KOPT-K1 (cell line): ENCODE measurements around the gene LMNTD2.
A peak's percentile ranks its signal among the peaks of the same experiment; 100 is the strongest.

ENCODE experiments used
- H3K27ac ChIP-seq: fragments of 200-600 bp; sonication (generic); 2 replicates; pipeline ENCODE4 v1.5.1; 2016; ENCODE audit warnings: antibody characterized with exemption, mild to moderate bottlenecking, low read depth, low read length; ENCODE audit not compliant: poor library complexity, severe bottlenecking
- H3K36me3 ChIP-seq: fragments of 200-600 bp; sonication (generic); 2 replicates; pipeline ENCODE4 v1.5.1; 2017; ENCODE audit warnings: antibody characterized with exemption, mild to moderate bottlenecking, low read length, moderate library complexity; ENCODE audit not compliant: insufficient read depth
- H3K9me3 ChIP-seq: fragments of 200-600 bp; sonication (generic); 2 replicates; pipeline ENCODE4 v1.5.1; 2017; ENCODE audit warnings: antibody characterized with exemption, low read length, mild to moderate bottlenecking; ENCODE audit not compliant: insufficient read depth, poor library complexity, severe bottlenecking

The LMNTD2 gene

DNA sequence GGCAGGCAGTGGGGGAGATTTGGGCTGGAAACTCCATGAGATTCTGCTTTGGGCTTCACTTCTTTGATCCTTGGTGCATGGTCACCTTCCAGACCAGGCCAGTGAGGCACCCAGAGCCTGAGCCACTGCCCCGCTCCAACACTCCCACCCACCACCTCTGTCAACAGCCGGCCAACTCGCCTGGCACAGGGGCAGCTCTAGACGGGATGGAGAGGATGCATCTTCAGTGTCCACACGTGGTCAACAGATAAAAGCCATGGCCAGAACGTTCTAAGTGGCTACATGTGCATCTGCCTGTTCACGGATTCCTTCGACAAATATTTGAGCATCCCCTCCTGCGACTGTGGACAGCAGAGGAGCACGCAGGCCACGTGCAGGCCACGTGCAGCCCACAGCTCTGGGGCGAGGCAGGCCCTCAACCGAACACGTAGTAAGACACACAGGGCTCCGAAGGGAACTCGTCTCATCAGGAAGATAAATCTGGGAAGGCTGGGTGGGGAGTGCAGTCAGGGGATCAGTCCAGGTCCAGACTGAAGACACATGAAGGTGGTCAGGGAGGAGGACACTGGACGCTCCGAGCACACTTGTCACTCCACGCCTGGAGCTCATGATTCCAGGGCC, 22.0 kb downstream of the LMNTD2 start:
- peaks cover 6% of the 10 kb centered on the region; the same call in 1 of the 2 replicates for H3K36me3 ChIP-seq
- H3K27ac ChIP-seq, result no peak overlapping the region
- no peaks in the 10 kb centered on the region for H3K9me3 ChIP-seq

DNA sequence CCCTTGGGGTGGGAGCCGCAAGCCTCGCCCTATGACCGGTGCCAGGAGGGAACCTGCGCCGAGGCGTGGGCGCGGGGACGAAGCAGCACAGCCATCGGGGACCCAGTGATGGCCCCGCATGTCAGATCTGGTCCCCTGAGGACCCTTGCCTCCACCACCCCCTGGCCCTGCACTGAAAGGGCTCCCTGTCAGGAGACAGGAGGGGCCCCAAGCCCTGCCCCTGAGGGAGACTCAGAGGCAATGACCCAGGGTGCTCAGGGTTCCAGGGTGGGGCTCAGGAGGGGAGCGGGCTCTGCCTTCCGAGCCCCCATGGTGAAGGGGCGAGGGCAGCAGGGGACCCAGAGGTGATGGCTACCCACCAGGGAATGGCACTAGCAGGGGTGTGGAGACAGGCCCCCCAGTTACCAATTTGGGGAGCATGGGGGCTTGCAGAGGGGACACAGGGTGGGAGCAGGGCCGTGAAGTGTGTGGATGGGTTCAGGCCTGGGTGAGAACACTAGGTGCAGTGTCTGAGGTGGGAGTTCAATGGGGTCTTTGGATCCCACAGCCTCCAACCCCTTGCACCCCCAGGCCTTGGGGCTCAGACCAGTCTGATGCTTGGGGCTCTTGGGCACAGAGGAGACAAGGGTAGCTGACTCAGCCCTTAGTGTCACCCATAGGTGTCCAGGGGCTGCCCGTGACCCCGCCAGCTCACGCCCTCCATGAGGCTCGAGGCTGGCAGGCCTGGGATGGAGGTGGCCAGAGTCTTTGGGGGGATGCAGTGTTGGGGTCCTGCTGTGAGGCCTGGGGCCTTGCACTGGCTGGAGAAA, 22.7 kb downstream of the LMNTD2 start:
- Histone ChIP-seq H3K36me3 (peaks cover 12% of the 10 kb centered on the region; the same call in 1 of the 2 replicates), H3K27ac (peak overlapping the region; percentile 17), H3K9me3 (no peaks in the 10 kb centered on the region)

DNA sequence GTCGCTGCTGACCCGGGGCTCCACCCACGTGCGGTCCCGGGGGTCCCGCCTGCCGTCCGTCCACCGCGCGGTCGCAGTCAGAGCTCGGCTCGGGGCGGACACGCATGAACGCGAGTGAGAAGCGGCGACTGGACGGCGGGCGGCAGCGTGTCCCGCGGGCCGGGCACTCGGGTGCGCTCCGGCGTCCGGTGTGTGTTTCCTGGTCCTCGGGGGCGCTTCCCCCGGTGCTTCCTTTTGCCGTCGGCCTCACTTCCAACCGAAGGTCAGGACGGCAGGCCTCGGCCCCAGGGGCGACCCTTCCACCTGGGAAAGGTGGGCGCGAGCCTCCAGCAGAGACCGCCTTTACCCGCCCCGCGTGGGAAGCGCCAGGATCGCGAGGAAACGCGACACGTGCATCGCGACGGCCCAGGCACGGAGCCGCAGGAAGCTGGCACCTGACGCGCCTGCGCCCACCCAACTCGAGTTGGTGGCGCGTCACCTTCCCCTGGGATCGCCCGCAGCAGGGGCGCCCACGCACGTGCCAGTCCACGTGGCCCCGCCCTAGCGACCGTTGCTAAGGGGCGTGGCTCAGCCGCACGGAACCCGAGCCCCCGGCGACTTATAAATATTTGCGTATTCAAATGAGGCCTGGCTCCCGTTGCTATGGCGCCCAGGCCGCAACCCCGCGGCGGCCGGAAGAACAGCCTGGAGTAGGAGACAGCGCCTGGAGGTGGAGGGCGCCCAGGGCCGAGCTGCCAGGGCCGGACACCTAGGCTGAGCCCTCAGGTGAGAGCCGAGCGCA, 23.5 kb downstream of the LMNTD2 start, which contains the start of gene LRRC56:
Gene LRRC56, plus strand, starts transcription at position 687 of the 781 bp plus-strand sequence. CDS start 3,158 bp downstream, outside the sequence.
- peak within 1 kb of the TSS; percentile 17 for H3K27ac ChIP-seq
- peaks cover 20% of the 10 kb centered on the region for H3K36me3 ChIP-seq
- no peaks in the 10 kb centered on the region for H3K9me3 ChIP-seq

DNA sequence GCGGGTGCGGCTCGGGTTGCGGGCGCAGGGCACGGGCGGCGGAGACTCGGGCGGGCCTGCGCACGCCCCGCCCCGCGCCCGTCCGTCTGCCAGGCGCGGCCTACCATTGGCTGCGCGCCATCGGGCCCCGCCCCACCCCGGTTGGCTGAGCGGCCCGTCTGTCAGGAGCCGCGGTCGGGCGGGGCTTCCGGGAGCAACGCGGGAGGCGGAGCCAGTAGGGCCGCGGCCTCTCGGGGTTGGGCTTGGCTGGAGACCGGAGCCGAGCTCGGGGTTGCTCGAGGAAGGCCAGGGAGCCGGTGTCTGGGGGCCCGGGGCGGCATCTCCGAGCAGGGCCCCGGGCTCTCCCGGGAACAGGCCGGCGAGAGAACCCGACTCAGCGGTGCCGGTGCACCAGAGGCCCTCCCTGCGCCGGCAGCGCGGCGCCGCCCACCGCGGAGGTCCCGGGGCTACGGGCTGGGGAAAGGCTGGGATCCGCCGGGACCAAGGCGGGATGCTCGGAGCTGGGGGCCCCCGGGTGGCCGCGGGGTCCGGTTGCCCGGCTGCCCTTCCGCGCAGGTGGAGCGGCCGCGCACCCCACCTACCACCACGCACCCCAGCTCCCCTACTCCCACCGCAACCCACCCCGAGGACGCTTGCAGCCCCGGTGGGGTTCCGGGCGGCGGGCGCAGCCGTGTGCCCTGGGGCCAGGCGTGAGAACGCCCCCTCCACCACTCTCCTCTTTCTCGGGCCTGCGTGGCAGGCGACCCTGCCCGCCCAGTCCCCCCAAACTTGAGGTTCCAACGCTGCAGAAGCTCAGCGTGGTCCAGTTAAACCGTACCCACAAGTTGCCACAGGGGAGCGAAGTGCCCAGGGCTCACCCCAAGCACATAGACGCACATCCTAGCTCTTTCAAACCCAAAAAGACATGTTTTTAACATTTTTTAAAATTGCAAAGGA, 24.8 kb downstream of the LMNTD2 start, which contains the start of gene HRAS:
Gene HRAS, minus strand, starts transcription at position 58 of the 936 bp plus-strand sequence.
- Histone ChIP-seq H3K9me3 (no peaks in the 10 kb centered on the region), H3K27ac (peak within 1 kb of the TSS; percentile 72), H3K36me3 (peaks cover 24% of the 10 kb centered on the region)

DNA sequence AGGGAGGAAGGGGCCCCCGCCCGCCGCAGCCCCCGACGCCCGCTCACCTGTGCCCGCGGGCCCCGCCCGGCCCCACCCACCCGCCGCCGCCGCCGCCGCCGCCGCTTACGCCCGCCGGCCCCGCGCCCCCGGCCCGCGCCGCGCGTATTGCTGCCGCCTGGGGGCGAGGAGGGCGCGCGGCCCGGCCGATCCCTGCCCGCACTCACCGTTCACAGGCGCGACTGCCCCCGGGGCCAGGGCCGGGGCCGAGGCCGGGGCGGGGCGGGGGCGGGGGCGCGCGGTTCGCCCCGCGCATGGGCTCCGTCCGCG, 25.4 kb downstream of the LMNTD2 start:
- H3K27ac ChIP-seq, result peak overlapping the region; percentile 60
- no peaks in the 10 kb centered on the region for H3K9me3 ChIP-seq
- H3K36me3 ChIP-seq, result peaks cover 24% of the 10 kb centered on the region

DNA sequence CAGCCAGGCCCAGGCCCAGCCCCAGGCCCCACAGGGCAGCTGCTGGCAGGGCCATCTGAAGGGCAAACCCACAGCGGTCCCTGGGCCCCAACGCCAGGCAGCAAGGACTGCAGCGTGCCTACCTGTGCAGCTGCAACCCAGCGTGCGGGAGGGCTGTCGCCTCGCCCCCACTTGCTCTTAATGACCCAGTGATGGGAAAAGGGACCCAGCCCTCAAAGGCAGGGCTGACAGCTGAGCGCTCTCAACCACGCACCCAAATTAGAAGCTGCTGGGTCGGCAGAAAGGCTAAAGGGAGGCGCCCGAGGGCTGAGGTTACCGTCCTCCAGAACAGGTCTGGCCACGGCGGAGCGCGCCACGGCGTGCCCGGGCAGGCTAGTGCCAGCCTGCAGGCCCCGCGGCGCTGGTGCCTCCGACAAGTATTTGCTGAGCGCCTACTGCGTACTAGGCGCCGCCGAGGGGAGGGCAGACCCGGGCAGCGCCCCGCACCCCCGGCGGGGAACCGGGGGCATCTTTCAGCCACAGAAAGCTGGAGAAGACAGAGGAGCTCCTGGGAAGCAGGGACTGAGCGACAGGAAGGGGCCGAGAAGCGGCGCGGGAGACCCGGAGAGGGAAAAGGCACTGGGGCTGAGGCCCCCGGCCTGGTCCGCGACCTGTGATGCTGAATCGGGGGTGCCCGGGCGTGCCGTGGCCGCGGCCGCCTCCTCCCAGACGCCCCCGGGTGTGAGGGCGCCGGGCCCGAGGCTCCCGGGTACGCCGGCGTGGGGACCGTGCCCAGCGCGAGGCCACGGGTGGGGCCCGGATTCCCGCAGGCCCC, 25.9 kb downstream of the LMNTD2 start:
- peak overlapping the region; percentile 60 for H3K27ac ChIP-seq
- no peaks in the 10 kb centered on the region for H3K9me3 ChIP-seq
- H3K36me3 ChIP-seq, result peaks cover 24% of the 10 kb centered on the region

DNA sequence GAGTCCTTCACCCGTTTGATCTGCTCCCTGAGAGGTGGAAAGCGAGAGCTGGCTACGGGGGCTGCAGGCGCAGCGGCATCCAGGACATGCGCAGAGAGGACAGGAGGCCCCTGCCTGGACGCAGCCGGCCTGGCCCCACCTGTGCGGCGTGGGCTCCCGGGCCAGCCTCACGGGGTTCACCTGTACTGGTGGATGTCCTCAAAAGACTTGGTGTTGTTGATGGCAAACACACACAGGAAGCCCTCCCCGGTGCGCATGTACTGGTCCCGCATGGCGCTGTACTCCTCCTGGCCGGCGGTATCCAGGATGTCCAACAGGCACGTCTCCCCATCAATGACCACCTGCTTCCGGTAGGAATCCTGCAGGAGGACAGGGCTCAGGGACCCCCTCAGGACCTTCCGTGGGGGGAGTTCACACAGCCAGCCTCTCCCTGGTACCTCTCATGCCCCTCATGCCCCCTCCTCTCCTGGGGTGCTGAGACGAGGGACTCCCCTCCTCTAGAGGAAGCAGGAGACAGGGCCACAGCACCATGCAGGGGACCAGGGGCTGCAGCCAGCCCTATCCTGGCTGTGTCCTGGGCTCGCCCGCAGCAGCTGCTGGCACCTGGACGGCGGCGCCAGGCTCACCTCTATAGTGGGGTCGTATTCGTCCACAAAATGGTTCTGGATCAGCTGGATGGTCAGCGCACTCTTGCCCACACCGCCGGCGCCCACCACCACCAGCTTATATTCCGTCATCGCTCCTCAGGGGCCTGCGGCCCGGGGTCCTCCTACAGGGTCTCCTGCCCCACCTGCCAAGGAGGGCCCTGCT, 26.7 kb downstream of the LMNTD2 start:
- H3K9me3 ChIP-seq, result no peaks in the 10 kb centered on the region
- H3K27ac ChIP-seq, result no peak overlapping the region
- peaks cover 24% of the 10 kb centered on the region for H3K36me3 ChIP-seq

DNA sequence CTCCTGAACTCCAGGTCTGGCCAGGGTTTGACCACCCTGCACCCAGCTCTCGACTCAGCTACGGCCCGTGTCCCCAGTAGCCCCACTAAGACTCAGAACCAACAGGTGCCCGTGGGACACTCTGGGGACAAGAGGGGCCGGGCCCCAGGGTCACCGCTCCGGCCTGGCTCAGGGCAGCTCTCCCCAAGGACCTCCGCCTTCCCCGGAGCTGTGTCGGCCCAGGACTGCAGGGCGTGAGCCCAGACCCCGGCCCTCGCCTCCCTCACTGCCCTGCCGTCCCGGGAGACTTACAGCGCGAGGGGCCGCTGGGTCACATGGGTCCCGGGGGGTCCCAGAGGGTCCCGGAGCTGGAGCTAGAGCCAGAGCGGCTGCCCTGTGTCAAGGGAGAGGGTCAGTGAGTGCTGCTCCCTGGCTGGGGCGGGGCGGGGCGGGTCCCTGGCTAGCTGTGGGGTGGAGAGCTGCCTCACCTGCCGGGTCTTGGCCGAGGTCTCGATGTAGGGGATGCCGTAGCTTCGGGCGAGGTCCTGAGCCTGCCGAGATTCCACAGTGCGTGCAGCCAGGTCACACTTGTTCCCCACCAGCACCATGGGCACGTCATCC, 27.5 kb downstream of the LMNTD2 start:
- Histone ChIP-seq H3K36me3 (peaks cover 24% of the 10 kb centered on the region), H3K9me3 (no peaks in the 10 kb centered on the region), H3K27ac (no peak overlapping the region)

DNA sequence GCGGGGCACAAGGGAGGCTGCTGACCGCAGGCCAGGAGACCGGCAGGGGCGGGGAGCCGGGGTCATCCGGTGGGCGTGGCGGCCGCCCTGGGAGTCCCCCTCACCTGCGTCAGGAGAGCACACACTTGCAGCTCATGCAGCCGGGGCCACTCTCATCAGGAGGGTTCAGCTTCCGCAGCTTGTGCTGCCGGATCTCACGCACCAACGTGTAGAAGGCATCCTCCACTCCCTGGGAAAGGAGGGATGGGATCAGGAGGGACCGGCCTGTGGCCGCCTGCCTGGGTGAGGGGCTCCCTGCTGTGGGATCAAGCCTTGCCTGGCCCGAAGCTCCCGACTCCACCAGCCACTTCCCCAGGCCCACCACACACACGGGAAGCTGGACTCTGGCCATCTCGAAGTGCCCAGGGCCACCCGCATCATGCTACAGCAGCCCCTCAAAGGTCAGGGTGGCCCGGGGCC, 28.0 kb downstream of the LMNTD2 start:
- peaks cover 24% of the 10 kb centered on the region for H3K36me3 ChIP-seq
- no peaks in the 10 kb centered on the region for H3K9me3 ChIP-seq
- no peak overlapping the region for H3K27ac ChIP-seq

DNA sequence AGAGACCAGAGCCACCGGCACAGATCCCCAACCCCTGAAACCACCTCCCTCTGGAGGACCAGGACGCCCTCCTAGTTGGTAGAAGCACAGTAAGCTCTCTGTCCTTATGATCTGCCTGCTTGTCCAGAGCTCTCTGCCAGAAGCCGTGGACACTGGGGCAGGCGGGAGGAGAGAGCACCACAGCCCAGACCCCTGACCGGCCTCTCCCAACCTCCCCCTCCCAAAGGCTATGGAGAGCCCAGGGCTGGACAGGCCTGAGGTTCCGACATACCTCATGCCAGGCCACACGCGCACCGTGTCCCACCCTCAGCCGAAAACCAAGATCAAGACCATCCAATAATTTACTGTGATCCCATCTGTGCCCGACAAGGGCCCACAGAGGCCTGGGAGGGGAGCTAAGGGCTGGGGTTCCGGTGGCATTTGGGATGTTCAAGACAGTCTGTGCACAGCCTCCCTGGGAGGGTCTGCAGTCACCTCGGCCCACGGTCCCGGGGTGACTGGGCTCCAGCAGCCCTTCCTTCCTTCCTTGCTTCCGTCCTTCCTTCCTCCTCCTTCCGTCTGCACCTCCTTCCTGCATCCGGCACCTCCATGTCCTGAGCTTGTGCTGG, 28.5 kb downstream of the LMNTD2 start:
- no peak overlapping the region for H3K27ac ChIP-seq
- no peaks in the 10 kb centered on the region for H3K9me3 ChIP-seq
- peaks cover 24% of the 10 kb centered on the region for H3K36me3 ChIP-seq

DNA sequence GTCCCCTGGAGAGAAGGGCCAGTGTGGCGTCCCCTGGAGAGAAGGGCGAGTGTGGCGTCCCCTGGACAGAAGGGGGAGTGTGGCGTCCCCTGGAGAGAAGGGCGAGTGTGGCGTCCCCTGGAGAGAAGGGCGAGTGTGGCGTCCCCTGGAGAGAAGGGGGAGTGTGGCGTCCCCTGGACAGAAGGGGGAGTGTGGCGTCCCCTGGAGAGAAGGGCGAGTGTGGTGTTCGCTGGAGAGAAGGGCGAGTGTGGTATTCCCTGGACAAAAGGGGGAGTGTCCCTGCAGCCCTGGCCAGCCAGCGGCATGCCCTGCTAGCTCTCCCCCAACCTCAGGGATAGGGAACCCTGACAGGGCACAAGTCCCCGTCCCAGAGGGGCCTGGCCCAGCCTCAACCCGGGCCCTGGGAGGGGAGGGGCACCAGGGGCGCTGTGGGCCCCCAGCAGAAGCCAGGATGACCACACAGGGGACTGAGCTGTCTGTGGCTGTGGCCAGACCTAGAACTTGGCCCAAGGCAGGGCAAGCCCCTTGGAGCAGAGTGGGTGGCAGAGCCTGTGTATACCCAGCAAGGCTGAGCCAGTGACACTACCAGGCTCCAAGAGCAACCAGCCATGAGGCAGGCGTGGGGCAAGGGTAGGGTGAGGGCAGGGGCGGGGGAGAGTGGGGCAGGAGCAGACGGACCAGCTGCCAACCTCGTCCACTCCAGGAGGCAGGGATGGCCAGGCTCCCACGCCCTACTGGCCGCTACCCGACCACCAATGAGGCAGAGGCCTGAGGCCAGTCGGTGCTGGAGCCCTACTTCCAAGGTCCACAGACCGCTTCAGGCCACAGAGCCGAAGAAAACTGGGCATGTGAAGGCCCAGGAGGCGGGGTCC, 29.3 kb downstream of the LMNTD2 start:
- H3K9me3 ChIP-seq, result no peaks in the 10 kb centered on the region
- peaks cover 24% of the 10 kb centered on the region for H3K36me3 ChIP-seq
- H3K27ac ChIP-seq, result no peak overlapping the region
